Stimulated activated CD4-positive, alpha-beta T cell treated with anti-CD3 and anti-CD28 coated beads, Interleukin-12 subunit alpha, Interleukin-12 subunit beta, amount 100 ng/mL, for 4 hours (primary cell): Measurements from ENCODE around the gene TPST2.

ENCODE experiments used
- DNase-seq: peaks from one replicate; pipeline ENCODE4 v3.0.0-alpha.2; 2020

The TPST2 gene

GRCh38 chr22:26553056-26553752 lies 36.7 kb downstream of the TPST2 start:
- no peak for DNase-seq

GRCh38 chr22:26552466-26552865 lies 37.5 kb downstream of the TPST2 start:
- DNase-seq, result no peak

- no peak for DNase-seq
Observed at GRCh38 chr22:26551568-26551967, 38.4 kb downstream of the TPST2 start.

GRCh38 chr22:26550498-26551033 lies 39.4 kb downstream of the TPST2 start:
- DNase-seq, result no peak

- DNase-seq, result no peak
Observed at GRCh38 chr22:26549902-26550497, 39.9 kb downstream of the TPST2 start.

- DNase-seq, result no peak
Observed at GRCh38 chr22:26548984-26549383, 40.9 kb downstream of the TPST2 start.

GRCh38 chr22:26548303-26548702 lies 41.6 kb downstream of the TPST2 start:
- DNase-seq, result no peak

GRCh38 chr22:26547837-26548236 lies 42.1 kb downstream of the TPST2 start:
- DNase-seq, result no peak

- peak; percentile 5 for DNase-seq
Observed at GRCh38 chr22:26547426-26547825, 42.5 kb downstream of the TPST2 start.

- DNase-seq, result no peak
Observed at GRCh38 chr22:26546282-26546681, 43.6 kb downstream of the TPST2 start.

GRCh38 chr22:26545827-26546226 lies 44.1 kb downstream of the TPST2 start:
- no peak for DNase-seq

GRCh38 chr22:26545385-26545784 lies 44.5 kb downstream of the TPST2 start:
- no peak for DNase-seq

GRCh38 chr22:26544489-26544888 lies 45.4 kb downstream of the TPST2 start:
- DNase-seq, result no peak

- no peak for DNase-seq
Observed at GRCh38 chr22:26542831-26543230, 47.1 kb downstream of the TPST2 start.

GRCh38 chr22:26541167-26541819 lies 48.6 kb downstream of the TPST2 start:
- no peak for DNase-seq

- DNase-seq, result no peak
Observed at GRCh38 chr22:26540119-26540518, 49.8 kb downstream of the TPST2 start.

GRCh38 chr22:26536762-26537134 lies 53.2 kb downstream of the TPST2 start:
- no peak for DNase-seq

GRCh38 chr22:26536056-26536761 lies 53.7 kb downstream of the TPST2 start:
- no peak for DNase-seq

- DNase-seq, result no peak
Observed at GRCh38 chr22:26535603-26535908, 54.4 kb downstream of the TPST2 start.

GRCh38 chr22:26534874-26535602 lies 54.9 kb downstream of the TPST2 start:
- no peak for DNase-seq

- no peak for DNase-seq
Observed at GRCh38 chr22:26534171-26534855, 55.6 kb downstream of the TPST2 start.

GRCh38 chr22:26529345-26529744 lies 60.6 kb downstream of the TPST2 start:
- DNase-seq, result no peak
